GM19468 (cell line): ENCODE results near the gene BCL7B.
"Not testable (repeated sequence)": the region's sequence is repeated elsewhere in the genome, so short reads cannot be mapped to it uniquely, and the experiment has no call there.

ENCODE experiments used
- ATAC-seq: cut with Tn5 transposase; IDR thresholded peaks from one replicate; pipeline ENCODE4 v1.9.1; 2021; ENCODE audit warnings: mild to moderate bottlenecking, moderate library complexity, moderate number of reproducible peaks; ENCODE audit not compliant: unreplicated experiment; ENCODE audit errors: extremely low read depth

The BCL7B gene

GRCh38 chr7:73573276-73573675 is 15.8 kb upstream of the BCL7B start:
- ATAC-seq = no peak

- no peak for ATAC-seq
These were observed 15.3 kb upstream of the BCL7B start for GRCh38 chr7:73572767-73573186.

- ATAC-seq = no peak
These were observed 13.5 kb upstream of the BCL7B start for GRCh38 chr7:73570977-73571376.

- ATAC-seq = no peak
These were observed 13.0 kb upstream of the BCL7B start for GRCh38 chr7:73570521-73570920.

GRCh38 chr7:73569042-73569608 is 11.6 kb upstream of the BCL7B start:
- ATAC-seq = no peak

GRCh38 chr7:73567846-73568685 is 10.6 kb upstream of the BCL7B start:
- no peak for ATAC-seq

GRCh38 chr7:73567140-73567539 is 9.7 kb upstream of the BCL7B start:
- no peak for ATAC-seq

GRCh38 chr7:73566431-73566830 is 8.9 kb upstream of the BCL7B start:
- not testable (repeated sequence) for ATAC-seq

- ATAC-seq = no peak
These were observed 8.3 kb upstream of the BCL7B start for GRCh38 chr7:73565675-73566340.

- no peak for ATAC-seq
These were observed 2.8 kb upstream of the BCL7B start for GRCh38 chr7:73560109-73560835.

- ATAC-seq = peak; percentile 90
These were observed 438 bp downstream of the BCL7B start for GRCh38 chr7:73557108-73557396.

- ATAC-seq = no peak
These were observed 1.0 kb downstream of the BCL7B start for GRCh38 chr7:73556208-73557107.

- no peak for ATAC-seq
These were observed 2.0 kb downstream of the BCL7B start for GRCh38 chr7:73555411-73555982.

GRCh38 chr7:73550093-73550492 is 7.4 kb downstream of the BCL7B start:
- ATAC-seq = not testable (repeated sequence)

GRCh38 chr7:73549176-73549575 is 8.3 kb downstream of the BCL7B start:
- no peak for ATAC-seq

GRCh38 chr7:73547841-73548240 is 9.6 kb downstream of the BCL7B start:
- no peak for ATAC-seq

GRCh38 chr7:73544678-73545077 is 12.8 kb downstream of the BCL7B start:
- ATAC-seq = no peak

- ATAC-seq = no peak
These were observed 15.8 kb downstream of the BCL7B start for GRCh38 chr7:73541722-73542121.

GRCh38 chr7:73539709-73540108 is 17.8 kb downstream of the BCL7B start:
- no peak for ATAC-seq
